ENCODE data around the gene FXYD1. TPM values are rescaled to one million over a fixed set of nuclear protein-coding genes. Genes with fewer than 3 reads are reported as not detected.

The FXYD1 gene
- total and polyA plus RNA-seq, 3 donors from 2014 or later: 2.3 to 48.5 (median 11.1) TPM

DNA sequence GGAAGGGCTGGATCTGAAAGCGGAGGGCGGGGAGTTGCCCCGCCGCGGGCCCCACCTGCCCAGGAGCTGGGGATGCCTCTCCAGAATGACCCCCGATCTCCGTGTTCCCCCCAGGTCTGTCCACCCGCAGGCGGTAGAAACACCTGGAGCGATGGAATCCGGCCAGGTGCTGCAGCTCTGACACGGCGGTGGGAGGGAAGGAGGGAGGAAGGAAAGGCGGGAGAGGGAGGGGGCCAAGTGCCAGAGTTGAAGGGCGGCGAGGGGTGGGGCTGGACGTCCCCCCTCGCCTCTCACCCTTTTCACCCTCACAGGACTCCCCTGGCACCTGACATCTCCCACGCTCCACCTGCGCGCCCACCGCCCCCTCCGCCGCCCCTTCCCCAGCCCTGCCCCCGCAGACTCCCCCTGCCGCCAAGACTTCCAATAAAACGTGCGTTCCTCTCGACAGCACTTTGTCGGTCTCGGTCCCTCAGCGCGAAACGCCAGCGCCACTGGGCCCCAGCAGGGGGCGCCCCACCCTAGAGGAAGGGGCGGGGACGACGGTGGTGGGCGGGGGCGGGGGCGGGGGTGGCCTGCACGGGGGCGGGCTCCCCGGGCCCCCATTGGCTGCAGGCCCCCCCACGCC, 4.1 kb downstream of the FXYD1 start:
- 21 to 36% methylated on average over 22 to 23 of the region's 46 CpGs for WGBS, 2 donors
- no peaks in the 10 kb centered on the region for H3K27me3 ChIP-seq
- H3K4me1 ChIP-seq: peaks cover 14% of the 10 kb centered on the region
- no peaks in the 10 kb centered on the region for H3K9me3 ChIP-seq
- H3K36me3 ChIP-seq (ENCODE audit: low read depth, missing control alignments): no peaks in the 10 kb centered on the region
- peak overlapping the region; percentile 12 to 21 for H3K4me3 ChIP-seq
- H3K27ac ChIP-seq: no peak overlapping the region
- TF ChIP-seq, protein P1, sequence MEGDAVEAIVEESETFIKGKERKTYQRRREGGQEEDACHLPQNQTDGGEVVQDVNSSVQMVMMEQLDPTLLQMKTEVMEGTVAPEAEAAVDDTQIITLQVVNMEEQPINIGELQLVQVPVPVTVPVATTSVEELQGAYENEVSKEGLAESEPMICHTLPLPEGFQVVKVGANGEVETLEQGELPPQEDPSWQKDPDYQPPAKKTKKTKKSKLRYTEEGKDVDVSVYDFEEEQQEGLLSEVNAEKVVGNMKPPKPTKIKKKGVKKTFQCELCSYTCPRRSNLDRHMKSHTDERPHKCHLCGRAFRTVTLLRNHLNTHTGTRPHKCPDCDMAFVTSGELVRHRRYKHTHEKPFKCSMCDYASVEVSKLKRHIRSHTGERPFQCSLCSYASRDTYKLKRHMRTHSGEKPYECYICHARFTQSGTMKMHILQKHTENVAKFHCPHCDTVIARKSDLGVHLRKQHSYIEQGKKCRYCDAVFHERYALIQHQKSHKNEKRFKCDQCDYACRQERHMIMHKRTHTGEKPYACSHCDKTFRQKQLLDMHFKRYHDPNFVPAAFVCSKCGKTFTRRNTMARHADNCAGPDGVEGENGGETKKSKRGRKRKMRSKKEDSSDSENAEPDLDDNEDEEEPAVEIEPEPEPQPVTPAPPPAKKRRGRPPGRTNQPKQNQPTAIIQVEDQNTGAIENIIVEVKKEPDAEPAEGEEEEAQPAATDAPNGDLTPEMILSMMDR (IDR thresholded peaks at IDR 0.05): peak in 1 of 3 experiments; percentile 67
- TF ChIP-seq POLR2A (IDR thresholded peaks at IDR 0.05): no peak
- peak; percentile 60 for DNase-seq
- intact Hi-C loops (cut with DNase I; ENCODE audit: low total_unique reads): no loop called here

DNA sequence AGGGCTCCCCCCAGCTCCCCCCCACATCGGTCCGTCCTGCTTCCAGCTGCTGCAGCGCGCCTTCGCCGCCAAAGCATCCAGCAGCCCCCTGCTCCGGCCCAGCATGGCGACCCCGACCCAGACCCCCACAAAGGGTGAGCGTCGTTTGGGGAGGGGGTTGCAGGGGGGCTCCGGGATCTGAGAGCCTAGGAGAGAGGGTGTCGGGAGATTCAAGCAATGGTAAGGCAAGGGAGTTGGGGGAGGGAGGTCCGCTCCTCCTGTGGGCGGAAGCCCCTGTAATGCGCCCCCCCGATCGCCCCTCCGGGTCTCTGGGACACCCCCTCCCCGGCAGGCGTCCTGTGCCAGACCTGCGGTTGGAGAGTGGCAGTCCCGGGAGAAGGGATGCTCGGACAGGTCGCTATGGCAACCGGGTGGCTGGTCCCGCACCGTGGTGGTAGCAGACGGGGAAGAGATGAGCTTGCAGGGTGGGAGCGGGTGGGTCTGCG, 4.6 kb downstream of the FXYD1 start, which contains the start of gene FXYD7:
FXYD7 (plus strand) TSS at position 25 of the 485 bp plus-strand sequence; CDS start at position 104, 79 bp downstream.
- no peak for DNase-seq
- Histone ChIP-seq H3K9me3 (no peaks in the 10 kb centered on the region), H3K27me3 (no peaks in the 10 kb centered on the region), H3K4me3 (peak within 1 kb of the TSS; percentile 12 to 21), H3K4me1 (peaks cover 14% of the 10 kb centered on the region), H3K27ac (no peak within 1 kb of the TSS), H3K36me3 (ENCODE audit: low read depth, missing control alignments) (no peaks in the 10 kb centered on the region)
- 13 to 26% methylated on average over 12 to 25 of the region's 31 CpGs for WGBS, 2 donors
- TF ChIP-seq POLR2A (IDR thresholded peaks at IDR 0.05): no peak
- intact Hi-C loops (cut with DNase I; ENCODE audit: low total_unique reads): no loop called here

DNA sequence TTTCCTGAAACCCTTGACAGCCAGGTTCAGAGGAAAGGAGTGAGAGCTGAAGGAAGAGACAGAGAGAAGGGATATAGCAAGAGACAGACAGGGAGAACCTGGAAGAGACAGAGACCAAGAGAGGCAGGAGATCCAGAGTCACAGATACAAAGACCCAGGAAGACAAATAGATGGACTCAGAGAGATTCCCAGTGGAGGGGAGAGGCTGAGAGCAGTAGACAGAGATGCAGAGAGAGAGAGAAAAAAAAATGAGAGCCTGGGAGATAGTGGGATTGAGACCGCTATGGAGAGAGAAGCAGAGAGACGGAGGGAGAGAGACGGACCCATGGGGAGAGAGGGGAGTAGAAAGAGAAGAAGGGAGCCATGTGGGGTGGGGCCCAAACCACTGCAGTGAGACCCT, 5.2 kb downstream of the FXYD1 start:
- intact Hi-C loops (cut with DNase I; ENCODE audit: low total_unique reads): no loop called here
- Histone ChIP-seq H3K36me3 (ENCODE audit: low read depth, missing control alignments) (no peaks in the 10 kb centered on the region), H3K4me3 (no peak overlapping the region), H3K27ac (no peak overlapping the region), H3K4me1 (peaks cover 14% of the 10 kb centered on the region), H3K27me3 (no peaks in the 10 kb centered on the region), H3K9me3 (no peaks in the 10 kb centered on the region)
- no peak for TF ChIP-seq POLR2A (IDR thresholded peaks at IDR 0.05)
- TF ChIP-seq, protein P1 (IDR thresholded peaks at IDR 0.05): no peak
- 29 to 55% methylated on average over 3 of the region's 3 CpGs for WGBS, 2 donors
- DNase-seq: no peak

DNA sequence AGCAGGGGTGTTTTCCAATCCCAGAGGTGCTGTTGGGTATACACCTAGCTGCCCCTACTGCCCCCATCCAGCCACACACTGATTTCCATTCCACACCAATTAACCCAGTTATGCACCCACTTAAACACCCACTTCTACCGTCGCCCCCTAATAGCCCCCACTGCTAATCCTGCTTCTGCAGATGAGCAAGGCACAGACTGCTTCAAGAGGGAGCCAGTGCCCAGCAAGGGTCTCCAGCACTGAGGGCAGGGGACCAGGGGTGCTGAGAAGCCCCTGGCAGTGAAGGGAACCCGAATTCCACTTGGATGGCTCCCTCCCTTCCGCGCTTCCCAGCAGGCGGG, 5.6 kb downstream of the FXYD1 start:
- intact Hi-C loops (cut with DNase I; ENCODE audit: low total_unique reads): no loop called here
- Histone ChIP-seq H3K27me3 (no peaks in the 10 kb centered on the region), H3K4me3 (no peak overlapping the region), H3K9me3 (no peaks in the 10 kb centered on the region), H3K27ac (no peak overlapping the region), H3K36me3 (ENCODE audit: low read depth, missing control alignments) (no peaks in the 10 kb centered on the region), H3K4me1 (peaks cover 14% of the 10 kb centered on the region)
- 49% methylated on average over 2 to 6 of the region's 6 CpGs for WGBS, 2 donors
- no peak for TF ChIP-seq POLR2A (IDR thresholded peaks at IDR 0.05)
- TF ChIP-seq, protein P1 (IDR thresholded peaks at IDR 0.05): no peak
- no peak for DNase-seq

DNA sequence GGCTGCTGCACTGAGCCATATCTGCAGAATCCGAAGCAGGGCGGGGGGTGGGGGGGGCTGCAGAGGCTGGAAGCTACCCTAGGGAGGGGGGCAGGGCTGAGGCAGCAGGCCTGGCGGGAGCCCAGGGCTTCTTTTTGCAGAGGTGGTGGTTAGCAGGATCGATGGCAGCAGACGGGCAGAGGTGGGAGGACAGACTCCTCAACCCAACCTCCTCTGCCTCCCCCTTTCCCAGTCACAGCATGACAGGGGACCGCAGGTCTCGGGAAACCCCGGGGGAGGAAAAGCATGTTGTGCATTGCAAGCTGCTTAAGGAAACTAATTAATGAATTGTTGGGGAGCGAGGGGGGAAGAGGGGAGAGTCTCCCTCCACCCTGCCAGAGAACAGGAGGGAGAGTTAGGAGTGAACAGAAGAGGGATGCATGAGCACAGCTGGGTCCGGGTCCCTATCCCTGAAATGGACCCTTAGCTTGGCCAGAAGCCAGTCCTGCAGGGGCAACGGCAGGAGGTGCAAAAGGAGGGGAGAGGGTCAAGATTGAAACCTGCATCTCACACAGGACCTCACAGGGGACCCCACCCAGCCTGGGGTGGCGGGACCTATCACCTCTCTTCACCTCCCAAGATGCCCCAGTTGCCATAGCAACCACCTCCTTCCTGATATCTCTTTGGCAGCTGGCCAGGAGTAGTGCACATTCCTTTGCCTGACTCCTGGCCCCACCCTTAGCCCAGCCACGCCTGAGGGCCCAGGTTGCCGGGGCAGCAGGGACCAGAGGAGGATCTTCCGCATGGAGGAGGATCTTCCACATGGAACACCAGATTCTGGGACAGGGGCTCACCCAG, 6.2 kb downstream of the FXYD1 start:
- 32 to 39% methylated on average over 11 to 14 of the region's 15 CpGs for WGBS, 2 donors
- DNase-seq: no peak
- intact Hi-C loops (cut with DNase I; ENCODE audit: low total_unique reads): no loop called here
- Histone ChIP-seq H3K27me3 (no peaks in the 10 kb centered on the region), H3K9me3 (no peaks in the 10 kb centered on the region), H3K4me3 (no peak overlapping the region), H3K4me1 (peaks cover 14% of the 10 kb centered on the region), H3K36me3 (ENCODE audit: low read depth, missing control alignments) (no peaks in the 10 kb centered on the region), H3K27ac (no peak overlapping the region)
- no peak for TF ChIP-seq POLR2A (IDR thresholded peaks at IDR 0.05)

Measured in testis (tissue), 3 donors.